Neural progenitor cell (in vitro differentiated cells): Measurements from ENCODE around the gene RNU2-63P.

Source experiments
- CTCF ChIP-seq: fragments of 200-600 bp; sonication (generic); IDR thresholded peaks from 2 replicates; pipeline ENCODE4 v1.5.1; 2017; ENCODE audit warnings: antibody characterized with exemption, mild to moderate bottlenecking
- EZH2 ChIP-seq: fragments of 200-600 bp; sonication (generic); IDR thresholded peaks from 2 replicates; pipeline ENCODE4 v1.6.1; 2017; ENCODE audit warnings: antibody characterized with exemption, mild to moderate bottlenecking, moderate library complexity
- EZH2phosphoT487 ChIP-seq: fragments of 200-600 bp; sonication (generic); IDR thresholded peaks from 2 replicates; pipeline ENCODE4 v1.6.1; 2017; ENCODE audit warnings: antibody characterized with exemption

GRCh38 chr2:88032070-88032702 is 15.8 kb upstream of the RNU2-63P start:
- no peak for TF ChIP-seq EZH2
- TF ChIP-seq CTCF, result no peak
- TF ChIP-seq EZH2phosphoT487, result no peak
